Glomerular visceral epithelial cell (primary cell): ENCODE data around the gene SELP.

Source experiments
- DNase-seq: peaks from one replicate; pipeline ENCODE4 v3.0.0-alpha.2; 2016; ENCODE audit errors: extremely low spot score

The SELP gene

DNA sequence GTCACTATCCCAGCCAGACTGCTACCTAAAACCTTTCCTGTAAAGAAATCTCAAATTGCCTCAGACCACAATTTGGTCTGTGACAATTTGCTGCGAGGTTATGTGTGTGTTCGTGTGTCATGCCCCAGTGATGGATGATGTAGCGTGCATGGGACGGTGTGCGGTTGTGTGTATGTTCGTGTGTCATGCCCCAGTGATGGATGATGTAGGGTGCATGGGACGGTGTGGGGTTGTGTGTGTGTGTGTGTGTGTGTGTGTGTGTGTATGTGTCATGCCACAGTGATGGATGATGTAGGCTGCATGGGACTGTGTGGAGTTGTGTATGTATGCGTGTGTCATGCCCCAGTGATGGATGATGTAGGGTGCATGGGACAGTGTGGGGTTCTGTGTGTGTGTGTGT lies 9.4 kb downstream of the SELP start:
- DNase-seq: no peak

DNA sequence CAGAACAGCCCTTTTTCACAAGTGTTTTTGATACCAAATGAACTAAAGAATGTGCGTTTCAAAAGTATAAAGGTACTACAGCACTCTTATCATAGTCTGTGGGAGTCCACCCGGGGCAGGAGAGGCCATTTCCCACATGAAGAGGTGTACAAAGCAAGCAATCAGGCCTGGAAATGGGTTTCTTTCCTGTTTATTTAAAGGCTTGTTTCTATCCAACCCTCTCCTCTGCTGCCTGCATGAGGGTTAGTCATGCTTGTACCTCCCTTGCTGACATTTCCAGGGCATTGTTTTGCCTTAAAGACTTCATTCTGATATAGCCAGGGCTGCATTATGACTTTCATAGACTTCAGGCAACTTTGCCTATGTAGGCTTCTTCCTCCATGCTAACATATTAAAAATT lies 11.6 kb downstream of the SELP start:
- no peak for DNase-seq

DNA sequence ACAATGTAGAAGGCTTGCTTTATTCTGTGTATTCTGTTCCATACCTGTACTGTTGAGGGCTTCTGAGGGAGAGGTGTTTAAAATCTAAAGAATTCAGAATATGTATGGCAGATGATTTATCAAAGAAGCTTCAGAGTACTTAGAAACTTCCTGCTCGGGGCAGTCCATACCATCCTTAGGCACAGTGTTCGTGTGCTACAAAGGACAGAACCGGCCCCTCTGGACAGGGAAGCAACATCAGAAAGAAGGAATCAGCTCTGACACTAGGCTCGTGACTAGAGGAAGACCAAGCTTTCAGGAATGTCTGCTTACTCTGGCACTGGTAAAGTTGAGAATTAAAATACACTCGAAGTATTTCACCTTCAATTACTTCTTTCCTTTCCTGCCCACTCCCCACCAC lies 14.1 kb downstream of the SELP start:
- no peak for DNase-seq

DNA sequence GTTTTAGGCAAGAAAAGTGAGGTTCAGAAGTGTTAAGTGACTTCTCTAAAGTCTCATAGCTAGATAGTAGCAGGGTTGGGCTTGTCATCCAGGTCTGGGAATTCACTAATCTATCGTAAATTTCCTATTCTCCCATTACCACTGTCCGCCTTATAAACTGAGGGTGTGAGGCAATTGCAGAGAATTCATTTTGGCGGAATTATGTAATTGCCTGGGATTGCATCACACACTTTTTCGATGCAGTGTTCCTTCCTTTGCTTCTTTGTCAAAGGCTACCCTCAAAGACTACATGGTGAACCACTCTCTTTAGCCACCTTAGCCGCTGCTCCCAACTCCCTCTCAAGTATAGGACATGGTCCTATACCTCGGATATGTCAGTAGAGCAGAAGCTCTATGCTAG lies 19.1 kb downstream of the SELP start:
- DNase-seq: no peak

DNA sequence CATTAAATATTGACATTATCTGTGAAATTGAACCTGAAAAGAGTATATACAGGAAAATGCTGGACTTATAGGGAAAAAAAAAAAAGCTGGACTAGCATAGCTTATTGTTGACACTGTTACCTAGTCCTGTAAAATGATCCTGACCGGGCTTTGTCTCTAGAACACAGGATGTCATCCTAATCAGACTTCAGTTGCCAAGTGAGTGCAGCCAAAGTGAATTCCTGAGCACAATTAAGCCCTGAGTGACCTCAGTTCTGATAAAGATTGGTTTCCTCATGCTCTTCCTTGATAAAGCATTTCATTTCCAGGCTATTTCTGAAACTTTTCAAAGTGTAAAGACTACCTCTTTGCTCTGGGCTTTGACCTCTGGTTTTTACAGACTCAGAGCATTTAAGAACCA lies 19.8 kb downstream of the SELP start:
- DNase-seq: no peak

DNA sequence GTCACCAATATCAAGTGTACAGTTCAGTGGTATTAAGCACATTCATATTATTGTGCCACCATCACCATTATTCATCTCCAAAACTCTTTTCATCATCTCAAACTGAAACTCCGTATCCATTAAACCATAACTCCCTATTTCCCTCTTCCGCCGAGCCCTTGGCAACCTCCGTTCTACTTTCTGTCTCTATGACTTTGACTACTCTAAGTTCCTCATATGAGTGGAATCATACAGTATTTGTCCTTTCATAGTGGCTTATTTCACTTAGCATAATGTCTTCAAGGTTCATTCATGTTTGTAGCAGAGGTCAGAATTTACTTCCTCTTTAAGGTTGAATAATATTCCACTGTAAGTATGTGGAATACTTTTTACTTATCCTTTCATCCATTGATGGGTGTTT lies 21.7 kb downstream of the SELP start:
- DNase-seq: no peak

DNA sequence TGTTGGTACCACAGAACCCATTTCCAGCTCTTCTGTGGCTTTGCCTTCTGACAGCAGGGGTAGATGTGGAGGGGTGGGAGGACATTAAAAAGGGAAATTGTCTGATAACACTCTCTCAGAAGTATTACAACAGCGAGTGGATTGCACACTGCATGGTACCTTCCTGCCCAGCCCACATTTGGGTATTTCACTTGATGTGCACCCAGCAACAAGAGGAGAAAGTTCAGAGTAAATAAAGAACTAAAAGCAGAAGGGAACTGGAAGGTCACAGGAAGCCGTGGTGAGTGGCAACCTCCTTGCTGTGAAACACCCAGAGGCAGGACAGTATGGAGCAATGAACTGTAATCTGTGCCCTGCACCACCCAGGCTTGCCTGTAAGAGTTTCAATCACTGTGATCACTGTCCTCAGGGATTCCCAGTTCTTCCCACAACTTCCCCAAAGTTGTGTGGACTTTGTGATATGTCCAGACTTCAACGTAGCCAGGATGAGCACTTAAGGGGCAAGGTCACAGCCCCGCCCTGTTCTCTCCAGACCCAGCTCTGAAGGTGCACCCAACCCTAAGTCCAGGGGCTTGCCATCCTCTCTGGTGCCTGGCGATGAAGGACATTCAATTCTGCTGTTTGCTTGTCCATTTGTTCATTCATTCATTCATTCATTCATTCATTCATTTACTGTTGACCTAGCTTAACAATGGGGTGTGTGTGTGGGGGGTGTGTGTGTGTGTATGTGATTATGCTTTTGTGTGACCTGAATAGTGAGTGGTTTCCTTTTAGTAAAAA lies 25.0 kb downstream of the SELP start:
- DNase-seq: no peak

DNA sequence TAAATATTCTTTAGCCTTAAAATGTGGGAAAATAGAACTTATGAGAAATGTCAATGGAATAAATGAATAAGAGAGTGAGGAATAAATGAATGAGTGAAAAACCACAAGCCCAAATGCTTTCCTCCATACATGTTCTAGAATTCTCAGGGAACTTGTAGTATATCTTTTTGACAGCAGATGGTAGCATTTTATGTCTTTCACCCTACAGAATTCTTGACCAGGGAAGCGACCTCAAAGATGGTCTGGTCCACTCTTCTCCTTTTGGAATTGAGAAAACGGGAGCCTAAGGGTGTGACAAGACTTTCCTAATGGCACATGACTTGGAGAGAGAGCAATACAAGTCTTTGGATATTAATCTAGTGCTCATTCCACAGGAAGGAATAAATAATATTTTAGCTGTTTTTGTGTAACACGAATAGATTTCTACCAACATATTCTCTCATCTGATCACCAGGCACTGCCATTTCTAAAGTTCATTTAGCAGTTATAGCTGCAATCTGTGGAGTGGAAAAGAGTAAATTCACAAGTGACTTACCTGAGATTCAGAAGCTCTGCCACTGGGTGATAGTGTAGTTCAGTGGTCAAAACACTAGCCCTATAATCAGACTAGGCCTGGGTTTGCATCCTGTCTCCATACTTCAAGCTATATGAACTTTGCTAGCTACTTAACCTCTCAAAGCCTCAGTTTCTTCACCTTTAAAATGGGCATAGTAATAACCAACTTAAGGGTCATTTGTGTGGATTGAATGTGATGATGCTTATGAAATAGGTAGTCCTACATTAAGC lies 28.6 kb downstream of the SELP start:
- peak; percentile 16 for DNase-seq

DNA sequence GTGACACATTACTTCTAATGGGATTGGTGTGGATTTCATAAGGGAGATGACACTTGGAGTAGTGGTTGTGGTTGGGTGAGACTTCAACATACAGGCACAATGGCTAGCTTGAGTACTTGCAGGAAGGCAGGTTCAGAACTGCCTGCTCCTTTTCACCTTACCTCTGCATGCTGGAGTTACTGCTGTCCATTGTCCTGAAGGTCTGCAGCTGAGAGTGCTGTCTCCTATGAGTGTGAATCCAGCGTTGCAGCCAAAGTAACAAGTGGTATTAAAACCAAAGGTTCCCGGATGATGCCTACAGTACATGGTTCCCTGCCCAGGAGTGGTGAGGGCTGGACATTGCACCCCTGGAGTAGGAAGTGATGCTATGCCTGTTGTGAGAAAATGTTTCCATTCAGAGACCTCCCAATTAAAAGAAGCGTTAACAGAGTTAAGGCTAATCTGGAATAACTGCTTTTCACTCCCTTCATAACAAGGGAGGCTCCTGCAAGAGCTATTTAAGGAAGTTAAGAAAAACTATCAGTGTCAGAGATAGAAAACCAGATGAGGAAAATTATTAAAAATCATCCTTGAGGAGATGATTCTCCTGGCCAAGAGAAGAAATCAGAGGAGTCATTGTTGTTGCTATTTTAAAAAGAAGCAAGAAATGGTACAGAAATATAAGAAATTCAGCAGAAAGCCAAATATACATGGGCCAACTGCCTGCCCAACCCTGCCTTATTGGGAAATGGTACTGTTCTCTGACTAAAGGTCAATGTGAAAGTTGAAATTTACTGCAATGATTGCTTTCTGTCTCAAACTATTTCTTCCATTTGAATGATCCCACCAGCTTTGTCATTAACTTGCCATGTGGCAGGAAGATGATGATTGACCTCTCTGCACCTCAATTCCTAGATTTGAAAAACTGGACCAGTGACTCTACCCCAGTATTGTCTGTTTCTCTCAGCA lies 33.9 kb downstream of the SELP start:
- peak; percentile 16 for DNase-seq

DNA sequence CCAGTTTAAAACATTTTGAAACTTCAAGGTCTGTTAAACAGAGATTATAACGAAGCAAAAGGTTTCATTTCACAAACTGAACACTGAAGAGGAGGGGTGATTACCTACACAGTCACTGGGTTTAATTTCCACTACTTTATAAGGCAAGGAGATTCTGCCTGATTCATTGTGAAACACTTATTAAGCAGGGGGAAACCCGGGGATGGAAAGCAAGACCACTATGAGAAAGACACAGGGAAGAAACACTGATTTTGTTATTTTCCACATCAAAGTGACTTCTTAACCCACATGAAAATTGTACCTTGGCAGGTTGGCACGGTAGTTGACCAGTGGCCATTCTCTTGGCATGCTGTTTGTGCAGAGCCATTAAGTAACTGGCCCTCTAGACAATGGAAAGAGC lies 35.5 kb downstream of the SELP start:
- DNase-seq: no peak

DNA sequence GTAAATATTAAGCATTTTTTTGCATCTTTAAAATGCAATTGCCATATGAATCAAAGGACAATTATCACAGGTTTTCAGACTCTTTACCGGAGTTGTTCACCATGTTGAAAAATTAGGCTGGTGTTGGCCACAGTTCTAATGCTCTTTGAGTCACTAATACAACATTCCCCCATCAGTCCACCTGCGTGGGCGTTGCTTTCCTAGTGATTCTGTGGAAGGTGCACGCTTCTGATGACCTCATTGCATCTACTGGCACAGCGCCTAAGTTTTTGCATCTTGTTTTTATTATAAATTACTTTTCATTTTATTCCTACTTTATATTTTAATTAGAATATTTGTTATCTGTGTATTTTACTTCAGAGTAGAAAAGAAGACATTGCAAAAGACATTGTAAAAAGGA lies 39.0 kb downstream of the SELP start:
- DNase-seq: no peak

DNA sequence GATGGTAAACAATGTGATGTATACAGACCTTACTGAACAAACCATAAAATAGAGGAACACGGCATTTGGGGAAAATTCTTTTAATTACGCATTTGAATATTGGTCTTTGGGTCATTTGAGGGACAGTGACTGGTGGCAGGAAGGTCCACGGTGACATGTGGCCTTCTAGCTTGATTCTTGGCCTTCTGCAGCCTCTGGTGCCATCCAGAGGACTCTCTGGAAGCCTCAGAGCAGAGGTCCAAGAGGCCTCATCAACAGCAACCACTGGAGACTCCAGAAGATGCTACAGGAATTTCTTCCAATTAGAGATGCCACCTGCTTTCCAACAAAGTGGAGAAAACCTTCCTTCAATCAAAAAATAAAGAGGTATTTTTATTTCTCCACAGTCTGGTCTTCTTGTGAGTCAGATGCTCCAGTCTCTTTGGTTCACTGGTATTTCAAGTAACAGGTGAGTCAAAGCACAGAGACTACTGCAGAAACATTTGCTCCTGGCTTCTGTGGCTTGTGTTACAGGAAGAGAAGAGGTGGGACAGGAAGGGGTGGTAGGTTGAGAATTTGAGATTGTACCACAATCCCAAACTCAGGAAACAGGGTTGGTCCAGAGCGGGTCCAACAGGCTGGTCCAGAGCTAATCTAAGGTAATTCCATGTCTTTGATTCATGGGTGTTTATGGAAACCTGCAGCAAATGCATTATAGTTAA lies 41.0 kb downstream of the SELP start:
- DNase-seq: no peak

DNA sequence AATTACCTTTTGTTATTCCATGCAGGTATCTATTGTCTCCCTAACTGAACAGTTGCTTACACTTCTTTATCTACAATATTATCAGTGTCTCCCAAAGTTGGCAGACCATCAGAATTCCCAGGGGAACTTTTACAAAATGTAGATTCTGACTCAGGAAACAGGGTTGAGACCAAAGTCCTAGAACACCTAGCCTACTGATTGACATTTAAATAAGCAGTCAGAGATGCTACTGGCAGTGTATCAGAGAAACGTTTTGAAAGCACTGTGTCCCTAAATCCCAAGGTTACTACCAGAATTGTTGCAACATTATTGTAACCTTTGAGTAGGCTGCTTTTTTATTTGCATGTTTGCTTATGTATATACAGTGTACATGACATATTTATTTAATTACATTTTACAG lies 41.8 kb downstream of the SELP start:
- DNase-seq: no peak

DNA sequence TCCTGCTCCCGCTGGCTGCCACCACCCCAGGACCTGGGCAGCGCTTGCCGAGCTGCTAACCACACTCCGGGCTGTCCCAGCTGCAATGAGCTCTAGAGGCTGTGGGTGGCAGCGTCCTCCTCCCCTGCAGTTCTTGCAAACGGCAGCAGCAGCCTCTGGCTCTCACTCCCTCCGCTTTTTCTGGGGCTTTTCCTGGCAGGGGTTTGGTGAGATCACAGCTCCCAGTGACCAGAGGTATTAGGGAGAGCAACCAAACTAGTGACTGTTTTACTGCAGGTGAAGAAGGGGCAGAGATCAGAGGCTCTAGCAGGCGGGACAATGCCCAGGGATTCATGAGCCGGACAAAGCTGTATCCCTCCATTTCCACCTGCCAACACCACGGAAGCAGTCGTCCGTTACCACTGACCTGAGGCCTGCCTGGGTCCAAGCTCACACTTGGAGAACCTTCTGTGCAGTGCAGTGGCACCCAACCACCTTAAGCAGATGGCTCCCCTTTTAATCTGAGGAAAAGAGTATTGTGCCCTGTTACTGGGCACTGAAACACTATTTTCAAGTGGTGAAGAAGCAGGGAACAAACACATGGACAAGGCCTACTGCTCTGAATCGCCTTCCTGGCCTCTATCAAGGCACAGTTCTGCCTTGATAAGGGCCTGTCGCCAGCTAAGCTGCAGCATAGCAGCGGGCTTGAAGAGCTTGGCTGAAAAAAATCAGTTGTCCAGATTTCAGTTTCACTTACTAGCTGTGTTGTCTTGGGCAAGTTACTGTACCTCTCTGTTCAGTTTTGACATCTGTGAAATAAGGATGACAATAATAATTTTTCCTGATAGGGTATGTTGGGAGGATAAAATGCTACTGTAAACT lies 43.3 kb downstream of the SELP start, which contains the start of gene F5:
Gene F5 (minus strand): TSS at position 87 of the 861 bp plus-strand sequence. CDS start 95 bp downstream, outside the sequence.
- DNase-seq: peak; percentile 65

DNA sequence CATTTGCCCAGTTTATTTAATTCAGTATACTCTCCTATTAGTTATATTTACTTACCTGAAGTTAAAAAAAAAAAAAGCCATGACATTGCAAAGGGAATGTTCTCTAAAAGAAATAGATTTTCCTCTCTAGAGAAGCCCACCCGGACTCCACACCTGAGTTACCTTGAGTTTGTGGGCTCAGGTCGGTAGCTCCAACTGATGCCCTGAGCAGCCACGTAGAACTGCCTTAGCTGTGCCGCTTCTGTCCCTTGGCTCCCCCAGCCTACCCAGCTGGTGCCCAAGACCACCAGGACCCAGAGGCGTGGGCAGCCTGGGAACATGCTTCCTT lies 43.9 kb downstream of the SELP start:
- no peak for DNase-seq

DNA sequence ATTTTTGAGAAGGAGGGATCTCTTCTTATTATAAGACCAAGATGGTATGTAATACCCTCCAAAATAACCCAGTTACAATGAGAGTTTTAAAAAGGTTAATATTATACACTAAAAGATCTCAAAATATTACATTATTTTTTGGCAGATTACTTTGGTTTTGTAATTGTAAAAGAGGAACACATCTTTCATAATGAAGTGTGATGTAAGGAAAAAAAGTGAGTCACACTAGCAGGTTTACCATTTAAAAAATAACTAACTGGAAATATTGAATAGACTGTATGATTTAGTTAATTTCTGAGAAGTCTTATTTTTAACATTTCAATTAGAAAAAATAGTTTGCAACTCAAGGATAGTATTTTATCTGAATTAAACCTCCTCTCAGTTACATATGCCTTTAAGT lies 44.7 kb downstream of the SELP start:
- no peak for DNase-seq

DNA sequence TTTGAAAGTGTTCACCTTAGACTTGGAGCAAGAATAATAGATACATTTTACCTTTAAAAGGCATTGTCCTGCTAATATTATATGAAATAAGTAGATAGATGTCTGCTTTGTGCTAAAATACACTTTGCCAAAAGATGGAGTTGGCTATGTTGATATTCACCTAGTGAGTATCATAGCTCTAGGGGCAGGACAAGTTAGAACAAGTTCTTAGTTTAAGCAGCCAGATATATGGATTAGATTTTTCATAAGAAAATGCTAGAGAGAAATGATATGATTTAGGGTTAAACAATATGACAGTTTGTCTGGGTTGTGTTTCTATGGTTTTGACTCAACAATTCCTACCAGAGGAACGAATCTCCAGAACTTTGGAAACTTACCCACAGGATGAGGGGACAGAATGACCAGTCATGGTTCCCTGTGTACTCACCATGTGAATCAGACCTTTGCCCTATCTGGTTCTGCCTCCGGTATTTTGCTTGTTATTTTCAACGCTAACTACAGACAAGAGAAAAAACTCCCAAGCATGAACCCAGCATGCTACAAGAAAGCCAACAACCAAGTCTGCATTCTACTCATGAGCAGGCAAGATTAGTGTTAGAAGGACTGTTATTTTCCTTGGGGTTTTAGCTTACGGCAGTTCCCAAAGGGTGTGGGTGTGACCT lies 45.3 kb downstream of the SELP start:
- no peak for DNase-seq

DNA sequence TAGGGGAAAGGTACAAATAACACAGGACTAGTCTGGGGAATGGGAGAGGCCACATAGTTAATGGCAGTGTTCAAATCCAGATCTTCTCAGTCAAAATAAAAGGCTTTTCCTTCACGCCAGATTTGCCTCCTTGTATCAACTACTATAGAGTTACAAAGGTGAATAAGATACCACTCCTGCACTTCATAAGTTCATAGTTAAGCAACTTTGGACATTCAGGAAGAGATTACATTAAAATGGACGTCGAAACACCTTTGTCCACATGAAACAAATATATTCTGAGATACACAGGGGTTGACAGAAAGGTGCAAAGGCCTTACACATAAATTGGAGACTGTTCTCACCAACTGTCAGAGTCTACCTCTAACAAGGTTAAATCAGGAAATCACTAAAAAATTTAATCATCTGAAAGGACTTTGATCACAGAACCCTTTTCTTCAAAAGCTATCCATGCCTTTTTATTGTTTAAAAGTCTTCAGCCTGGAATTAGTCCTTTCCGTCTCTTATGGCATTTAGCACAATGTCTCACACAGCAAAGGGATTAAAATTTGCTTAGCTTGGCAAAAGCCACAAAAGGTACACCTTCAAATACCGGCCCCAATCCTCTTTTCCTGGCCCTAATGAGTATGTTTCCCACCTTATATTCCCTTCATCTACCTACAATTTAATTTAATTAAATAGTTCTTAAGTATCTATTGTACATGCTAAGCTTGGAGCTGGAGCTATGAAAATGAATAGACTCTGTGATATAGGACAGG lies 51.8 kb downstream of the SELP start:
- DNase-seq: no peak

DNA sequence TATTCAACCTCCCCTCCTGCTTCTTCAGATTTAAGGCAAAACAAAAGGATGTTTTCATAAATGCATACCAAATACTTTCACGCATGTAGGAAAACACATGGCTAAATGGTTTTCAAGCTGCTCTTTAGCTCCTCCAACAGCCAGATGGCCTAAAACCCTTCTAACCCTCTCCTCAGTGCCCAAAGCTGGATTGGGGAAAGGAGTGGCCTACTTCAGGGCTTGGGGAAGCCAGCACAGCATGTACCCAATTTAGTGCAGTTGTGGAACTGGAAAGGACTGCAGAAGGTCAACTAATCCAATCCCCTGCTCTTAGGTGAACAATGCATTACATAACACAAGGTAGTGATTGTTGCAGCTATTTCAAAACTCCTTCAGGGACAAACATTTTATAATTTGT lies 53.0 kb downstream of the SELP start:
- no peak for DNase-seq
